ENCODE data around the gene KRTAP6-2.

The KRTAP6-2 gene

GRCh38 chr21:30567617-30568016 lies 31.1 kb downstream of the KRTAP6-2 start:
- no peak for DNase-seq (ENCODE audit: low read depth)

GRCh38 chr21:30563630-30564029 lies 35.1 kb downstream of the KRTAP6-2 start:
- no peak for DNase-seq (ENCODE audit: low read depth)

- DNase-seq (ENCODE audit: low read depth) = no peak
Measured at GRCh38 chr21:30563072-30563471, 35.6 kb downstream of the KRTAP6-2 start.

DNA sequence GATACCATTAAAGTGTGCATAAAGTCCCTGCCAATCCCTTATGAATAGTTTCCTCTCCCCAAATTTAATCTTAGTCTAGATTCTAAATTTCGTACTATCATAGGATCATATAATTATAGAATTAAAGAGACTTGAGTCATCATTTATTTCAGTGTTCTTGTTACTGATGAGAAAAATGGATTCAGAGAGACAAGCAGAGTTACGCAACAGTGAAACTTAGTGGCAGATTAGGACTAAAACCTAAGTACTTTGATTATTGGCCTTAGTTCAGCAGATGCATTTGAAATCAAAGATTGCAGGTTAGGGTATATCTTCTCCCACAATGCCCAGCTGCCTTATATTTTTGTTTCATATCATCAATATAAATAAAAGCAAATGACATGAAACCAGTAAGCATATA lies 36.7 kb downstream of the KRTAP6-2 start:
- no peak for DNase-seq (ENCODE audit: low read depth)

DNA sequence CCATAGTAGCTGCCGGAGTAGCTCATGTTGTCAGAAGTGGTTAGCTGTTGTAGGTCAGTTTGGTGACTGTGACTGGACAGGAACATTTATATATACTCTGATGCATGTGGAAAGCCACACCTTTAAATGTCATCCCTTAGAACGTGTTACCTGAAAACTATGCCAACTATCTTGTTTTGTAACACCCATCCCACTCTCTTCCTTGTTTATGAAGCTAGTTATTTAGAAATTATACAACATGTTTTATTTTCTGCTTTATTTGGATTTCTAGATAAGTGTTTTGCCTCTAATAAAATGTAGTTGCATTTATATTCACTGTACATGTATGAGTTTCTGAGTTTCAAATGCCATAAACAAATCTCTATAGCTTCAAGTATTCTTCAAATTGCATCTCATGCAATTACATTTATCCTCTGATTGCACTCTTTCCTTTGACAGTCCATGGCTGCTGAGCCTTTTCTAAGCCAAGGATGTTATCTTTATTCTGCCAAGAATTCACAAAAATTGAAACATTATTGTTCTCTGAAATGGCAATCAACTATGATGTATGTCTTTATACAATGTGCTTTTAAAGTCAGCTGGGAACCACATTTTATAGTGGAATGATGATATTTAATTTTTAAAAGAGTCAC lies 37.3 kb downstream of the KRTAP6-2 start, which contains the start of gene KRTAP19-7:
TSS of gene KRTAP19-7 (minus strand) at position 51 of the 632 bp plus-strand sequence. CDS start at position 26, 25 bp downstream.
- no peak for DNase-seq (ENCODE audit: low read depth)

- no peak for DNase-seq (ENCODE audit: low read depth)
Measured at GRCh38 chr21:30555095-30555494, 43.6 kb downstream of the KRTAP6-2 start.

DNA sequence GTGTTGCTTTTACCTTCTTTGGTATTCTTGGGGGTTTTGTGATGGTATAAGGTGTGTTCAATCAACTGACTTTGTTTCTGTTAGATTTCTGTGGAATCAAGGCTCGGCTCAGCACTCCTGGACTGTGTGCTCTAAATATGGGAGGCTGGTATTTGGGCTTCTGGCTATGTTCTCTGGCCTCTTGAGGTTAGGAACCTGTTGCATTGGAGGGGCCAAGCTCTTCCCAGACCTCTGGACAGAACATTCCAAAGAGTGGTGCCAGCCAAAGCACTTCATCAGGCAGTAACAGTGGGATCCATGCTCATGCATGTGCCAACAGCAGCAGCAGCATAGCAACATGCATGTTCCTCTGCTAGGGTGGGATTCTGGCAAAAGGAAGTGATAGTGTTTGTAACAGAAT lies 45.9 kb downstream of the KRTAP6-2 start:
- no peak for DNase-seq (ENCODE audit: low read depth)
